Measurements from ENCODE around the gene DNAJC30. TPM values are rescaled to one million over a fixed set of nuclear protein-coding genes. Genes with fewer than 3 reads are reported as not detected.

DNAJC30 gene
- total RNA-seq, 2 donors from 2014 or later: 10.6 to 11.5 TPM

Other genes with a start within 250 kb of the DNAJC30 start
- gene FZD9, start 249.7 kb downstream of the DNAJC30 start, total RNA-seq: not detected
- 10 to 100 TPM; 51.2 to 52.6 TPM for gene BAZ1B, start 161.2 kb downstream of the DNAJC30 start, total RNA-seq
- 100 to 1,000 TPM; 112 to 116 TPM for gene BCL7B, start 125.8 kb downstream of the DNAJC30 start, total RNA-seq
- gene TBL2, start 104.9 kb downstream of the DNAJC30 start, total RNA-seq: 10 to 100 TPM; 15.3 to 22.9 TPM
- gene MLXIPL, start 58.9 kb downstream of the DNAJC30 start, total RNA-seq: not detected
- under 1 TPM in 1 of 2 donors, not detected in 1; 0.76 TPM for gene VPS37D, start 15.6 kb downstream of the DNAJC30 start, total RNA-seq
- gene BUD23, start 144 bp upstream of the DNAJC30 start, total RNA-seq: 10 to 100 TPM; 96.0 to 98.0 TPM
- 10 to 100 TPM; 18.4 to 21.2 TPM for gene STX1A, start 36.2 kb upstream of the DNAJC30 start, total RNA-seq
- gene ABHD11, start 55.3 kb upstream of the DNAJC30 start, total RNA-seq: 10 to 100 TPM; 14.0 to 15.1 TPM
- gene CLDN3, start 86.8 kb upstream of the DNAJC30 start, total RNA-seq: not detected
- under 1 TPM; 0.17 to 0.23 TPM for gene CLDN4, start 147.5 kb upstream of the DNAJC30 start, total RNA-seq
- gene METTL27, start 159.1 kb upstream of the DNAJC30 start, total RNA-seq: under 1 TPM; 0.73 to 0.85 TPM
- not detected for gene TMEM270, start 177.7 kb upstream of the DNAJC30 start, total RNA-seq

Measured in T-helper 17 cell (primary cell).